Activated T-cell treated with anti-CD3 and anti-CD28 coated beads for 1 hour (primary cell): ENCODE measurements around the gene DNAJB4.
"Not testable (repeated sequence)": the region's sequence is repeated elsewhere in the genome, so short reads cannot be mapped to it uniquely, and the experiment has no call there.

Experiments used
- DNase-seq: peaks from one replicate; pipeline ENCODE4 v3.0.0-alpha.2; 2020; ENCODE audit warnings: low read depth

DNAJB4 gene

GRCh38 chr1:77990629-77991204 is 14.0 kb upstream of the DNAJB4 start:
- no peak for DNase-seq

- no peak for DNase-seq
Observed at GRCh38 chr1:77991638-77992037, 13.1 kb upstream of the DNAJB4 start.

- DNase-seq, result no peak
Observed at GRCh38 chr1:77994117-77994705, 10.5 kb upstream of the DNAJB4 start.

GRCh38 chr1:77996734-77997133 is 8.0 kb upstream of the DNAJB4 start:
- no peak for DNase-seq

GRCh38 chr1:78000536-78000935 is 4.2 kb upstream of the DNAJB4 start:
- DNase-seq, result not testable (repeated sequence)

- DNase-seq, result no peak
Observed at GRCh38 chr1:78003070-78003746, 1.5 kb upstream of the DNAJB4 start.

GRCh38 chr1:78003882-78004718 is 639 bp upstream of the DNAJB4 start:
- DNase-seq, result peak; percentile 17

- DNase-seq, result no peak
Observed at GRCh38 chr1:78005448-78005722, 646 bp downstream of the DNAJB4 start.

GRCh38 chr1:78005755-78006154 is 1.0 kb downstream of the DNAJB4 start:
- DNase-seq, result no peak

- DNase-seq, result no peak
Observed at GRCh38 chr1:78006521-78006920, 1.8 kb downstream of the DNAJB4 start.

GRCh38 chr1:78007677-78008341 is 3.1 kb downstream of the DNAJB4 start:
- DNase-seq, result no peak

- no peak for DNase-seq
Observed at GRCh38 chr1:78009276-78009675, 4.5 kb downstream of the DNAJB4 start.

- DNase-seq, result no peak
Observed at GRCh38 chr1:78009836-78010235, 5.1 kb downstream of the DNAJB4 start.

- DNase-seq, result no peak
Observed at GRCh38 chr1:78011050-78011449, 6.3 kb downstream of the DNAJB4 start.

- DNase-seq, result no peak
Observed at GRCh38 chr1:78015148-78015547, 10.4 kb downstream of the DNAJB4 start.

GRCh38 chr1:78019024-78019423 is 14.3 kb downstream of the DNAJB4 start:
- no peak for DNase-seq

- DNase-seq, result not testable (repeated sequence)
Observed at GRCh38 chr1:78021134-78021533, 16.4 kb downstream of the DNAJB4 start.

GRCh38 chr1:78029793-78030192 is 25.1 kb downstream of the DNAJB4 start:
- no peak for DNase-seq

- DNase-seq, result no peak
Observed at GRCh38 chr1:78032996-78033796, 28.5 kb downstream of the DNAJB4 start.

- no peak for DNase-seq
Observed at GRCh38 chr1:78033797-78034172, 29.0 kb downstream of the DNAJB4 start.

GRCh38 chr1:78035121-78035520 is 30.4 kb downstream of the DNAJB4 start:
- no peak for DNase-seq

GRCh38 chr1:78036450-78036849 is 31.7 kb downstream of the DNAJB4 start:
- no peak for DNase-seq
